ENCODE results near the gene PDP2. TPM values are rescaled to one million over a fixed set of nuclear protein-coding genes. Genes with fewer than 3 reads are reported as not detected.

PDP2 gene
- total RNA-seq, 1 experiment from 2014 or later: 44.4 TPM

- Histone ChIP-seq H3K9me3 (no peaks in the 10 kb centered on the region), H3K4me1 (peaks cover 5% of the 10 kb centered on the region; the same call in 1 of the 2 replicates), H3K27me3 (replicated peaks; ENCODE audit: control insufficient read depth, insufficient read depth, low read length) (no peaks in the 10 kb centered on the region), H3K36me3 (ENCODE audit: control insufficient read depth, insufficient read depth, low read length) (no peaks in the 10 kb centered on the region), H3K4me3 (ENCODE audit: low read depth, low read length) (no peak overlapping the region)
- Mint-ChIP-seq H3K27ac (ENCODE audit: unreplicated experiment) (no peak overlapping the region), H3K9me3 (ENCODE audit: unreplicated experiment) (no peaks in the 10 kb centered on the region), H3K27me3 (ENCODE audit: insufficient read depth, unreplicated experiment) (no peaks in the 10 kb centered on the region), H3K4me3 (ENCODE audit: unreplicated experiment) (no peak overlapping the region), H3K4me1 (ENCODE audit: low read depth, unreplicated experiment) (no peaks in the 10 kb centered on the region), H3K36me3 (ENCODE audit: insufficient read depth, unreplicated experiment) (no peaks in the 10 kb centered on the region)
- intact Hi-C loops (cut with micrococcal nuclease; ENCODE audit: unreplicated experiment): no loop called here
- no peak for TF ChIP-seq CTCF (IDR thresholded peaks at IDR 0.05; ENCODE audit: insufficient read depth in 1 of 2, low read depth in 1 of 2, low read length in 1 of 2, severe bottlenecking in 1 of 2, unreplicated experiment in 1 of 2)
- BruUV-seq (replicated peaks): no TSS peak
- POLR2A ChIA-PET: no interaction called here
- CTCF ChIA-PET: interaction anchor here (1.6 kb wide), 1 partner anchor 31 kb away, joined by 3 read pairs; the partner anchor contains the start of gene PDP2
- DNase-seq: no peak
Observed at GRCh38 chr16:66911801-66912200, 31.5 kb downstream of the PDP2 start.

GRCh38 chr16:66913081-66913480, 32.8 kb downstream of the PDP2 start:
- H3K4me3 Mint-ChIP-seq (ENCODE audit: unreplicated experiment): no peak overlapping the region

GRCh38 chr16:66913711-66914110, 33.4 kb downstream of the PDP2 start:
- Histone ChIP-seq H3K9me3 (no peaks in the 10 kb centered on the region), H3K27me3 (replicated peaks; ENCODE audit: control insufficient read depth, insufficient read depth, low read length) (no peaks in the 10 kb centered on the region), H3K4me3 (ENCODE audit: low read depth, low read length) (no peak overlapping the region), H3K4me1 (0 out of 2 replicates have a peak, but pooled peaks cover 5% of the 10 kb centered on the region), H3K36me3 (ENCODE audit: control insufficient read depth, insufficient read depth, low read length) (no peaks in the 10 kb centered on the region)
- Mint-ChIP-seq H3K4me1 (ENCODE audit: low read depth, unreplicated experiment) (no peaks in the 10 kb centered on the region), H3K9me3 (ENCODE audit: unreplicated experiment) (no peaks in the 10 kb centered on the region), H3K27ac (ENCODE audit: unreplicated experiment) (no peak overlapping the region), H3K36me3 (ENCODE audit: insufficient read depth, unreplicated experiment) (no peaks in the 10 kb centered on the region), H3K27me3 (ENCODE audit: insufficient read depth, unreplicated experiment) (no peaks in the 10 kb centered on the region), H3K4me3 (ENCODE audit: unreplicated experiment) (no peak overlapping the region)
- CTCF ChIA-PET: no interaction called here
- POLR2A ChIA-PET: no interaction called here
- TF ChIP-seq CTCF (IDR thresholded peaks at IDR 0.05; ENCODE audit: insufficient read depth in 1 of 2, low read depth in 1 of 2, low read length in 1 of 2, severe bottlenecking in 1 of 2, unreplicated experiment in 1 of 2): no peak
- BruUV-seq (replicated peaks): no TSS peak
- no peak for DNase-seq
- intact Hi-C loops (cut with micrococcal nuclease; ENCODE audit: unreplicated experiment): no loop called here

More at GRCh38 chr16:66913081-66913480, 32.8 kb downstream of the PDP2 start:
- TF ChIP-seq CTCF (IDR thresholded peaks at IDR 0.05; ENCODE audit: insufficient read depth in 1 of 2, low read depth in 1 of 2, low read length in 1 of 2, severe bottlenecking in 1 of 2, unreplicated experiment in 1 of 2): no peak
- Mint-ChIP-seq H3K36me3 (ENCODE audit: insufficient read depth, unreplicated experiment) (no peaks in the 10 kb centered on the region), H3K27me3 (ENCODE audit: insufficient read depth, unreplicated experiment) (no peaks in the 10 kb centered on the region), H3K9me3 (ENCODE audit: unreplicated experiment) (no peaks in the 10 kb centered on the region), H3K4me1 (ENCODE audit: low read depth, unreplicated experiment) (no peaks in the 10 kb centered on the region), H3K27ac (ENCODE audit: unreplicated experiment) (no peak overlapping the region)
- no TSS peak for BruUV-seq (replicated peaks)
- DNase-seq: no peak
- POLR2A ChIA-PET: interaction anchor here (0.5 kb wide), 1 partner anchor 18 kb away, joined by 3 read pairs; no protein-coding TSS in a partner anchor
- intact Hi-C loops (cut with micrococcal nuclease; ENCODE audit: unreplicated experiment): no loop called here
- no peak overlapping the region for H3K4me3 ChIP-seq (ENCODE audit: low read depth, low read length)
- CTCF ChIA-PET: interaction anchor here (0.6 to 0.7 kb wide), 2 partner anchors 18 to 397 kb away, joined by 3 to 4 read pairs; no protein-coding TSS in a partner anchor
- H3K9me3 ChIP-seq: no peaks in the 10 kb centered on the region
- no peaks in the 10 kb centered on the region for H3K36me3 ChIP-seq (ENCODE audit: control insufficient read depth, insufficient read depth, low read length)
- 0 out of 2 replicates have a peak, but pooled peaks cover 5% of the 10 kb centered on the region for H3K4me1 ChIP-seq
- H3K27me3 ChIP-seq (replicated peaks; ENCODE audit: control insufficient read depth, insufficient read depth, low read length): no peaks in the 10 kb centered on the region

Data from Caco-2 (cell line).